Esophagus muscularis mucosa (tissue), 4 donors: Measurements from ENCODE around the gene PDGFRB.

ENCODE experiments used
- CTCF ChIP-seq, 3 experiments: fragments of 200-600 bp in 2 of 3; fragments of 450-650 bp in 1 of 3; sonication (generic) in 2 of 3; IDR thresholded peaks; one replicate each; pipeline ENCODE4 v1.5.1; 2017 to 2019; ENCODE audit warnings: antibody characterized with exemption in 3 of 3, mild to moderate bottlenecking in 2 of 3, moderate library complexity in 1 of 3
- EP300 ChIP-seq: sonication (generic); formaldehyde crosslinking; IDR thresholded peaks from one replicate; pipeline ENCODE4 v1.6.1; 2017; ENCODE audit warnings: antibody characterized with exemption
- POLR2A ChIP-seq: fragments of 450-650 bp; IDR thresholded peaks from one replicate; pipeline ENCODE4 v1.6.1; 2017; ENCODE audit warnings: antibody characterized with exemption, moderate library complexity, mild to moderate bottlenecking, low read depth
- POLR2AphosphoS5 ChIP-seq, 2 donors: sonication (generic); formaldehyde crosslinking; IDR thresholded peaks; one replicate each; pipeline ENCODE4 v1.6.1; 2017; ENCODE audit warnings: antibody characterized with exemption in 2 of 2

- no peak for TF ChIP-seq POLR2A
- no peak for TF ChIP-seq EP300
- TF ChIP-seq CTCF (IDR thresholded peaks at IDR 0.05) = no peak
- TF ChIP-seq POLR2AphosphoS5 (IDR thresholded peaks at IDR 0.05) = no peak
Measured at GRCh38 chr5:150204590-150204960, 48.9 kb upstream of the PDGFRB start.
